A673 (cell line): Measurements from ENCODE around the gene PRSS48. TPM values are rescaled to one million over a fixed set of nuclear protein-coding genes. Genes with fewer than 3 reads are reported as not detected.

Experiments used
- BruUV-seq: library from RNA; stranded (reverse); fragments of 400-500 nt; replicated peaks from 2 replicates; lab custom pipeline; 2021; lab: Mats Ljungman, UMichigan
- CTCF ChIA-PET: fragments of 300-600 bp; sonication (Branson Sonifier 250); formaldehyde crosslinking; loops from one replicate; lab custom pipeline; 2022; ENCODE audit warnings: antibody characterized with exemption; lab: Charles Lee
- POLR2A ChIA-PET: fragments of 300-600 bp; sonication (Branson Sonifier 250); formaldehyde crosslinking; loops from one replicate; lab custom pipeline; 2022; ENCODE audit warnings: antibody characterized with exemption; ENCODE audit not compliant: low non-redundant PET; lab: Charles Lee
- DNase-seq: peaks from one replicate; pipeline ENCODE4 v3.0.0-alpha.2; 2015; ENCODE audit warnings: low spot score
- H3K27ac ChIP-seq: fragments of 200-600 bp; sonication (generic); 2 replicates; pipeline ENCODE4 v1.5.1; 2016; ENCODE audit warnings: mixed run types, low read depth, mild to moderate bottlenecking, mixed read lengths, antibody characterized with exemption, low read length; ENCODE audit not compliant: poor library complexity, severe bottlenecking
- H3K27me3 ChIP-seq: fragments of 200-600 bp; sonication (generic); replicated peaks from 2 replicates; pipeline ENCODE4 v1.6.1; 2017; ENCODE audit warnings: mixed run types, low read depth, mild to moderate bottlenecking, mixed read lengths, antibody characterized with exemption, low read length; ENCODE audit not compliant: insufficient read depth, poor library complexity
- H3K36me3 ChIP-seq: fragments of 200-600 bp; sonication (generic); 2 replicates; pipeline ENCODE4 v1.6.1; 2016; ENCODE audit warnings: mixed run types, mild to moderate bottlenecking, mixed read lengths, antibody characterized with exemption, low read length; ENCODE audit not compliant: insufficient read depth, poor library complexity, severe bottlenecking
- H3K4me1 ChIP-seq: fragments of 200-600 bp; sonication (generic); 2 replicates; pipeline ENCODE4 v1.6.1; 2017; ENCODE audit warnings: mixed run types, mild to moderate bottlenecking, mixed read lengths, antibody characterized with exemption, low read length; ENCODE audit not compliant: insufficient read depth, poor library complexity, severe bottlenecking
- H3K4me3 ChIP-seq: fragments of 200-600 bp; sonication (generic); 2 replicates; pipeline ENCODE4 v1.5.1; 2016; ENCODE audit warnings: low read depth, mixed run types, mild to moderate bottlenecking, mixed read lengths, low read length; ENCODE audit not compliant: poor library complexity, severe bottlenecking
- H3K9me3 ChIP-seq: fragments of 200-600 bp; sonication (generic); 2 replicates; pipeline ENCODE4 v1.6.1; 2016; ENCODE audit warnings: mixed run types, low read depth, mild to moderate bottlenecking, mixed read lengths, antibody characterized with exemption, low read length; ENCODE audit not compliant: poor library complexity, severe bottlenecking
- CTCF ChIP-seq: fragments of 300-800, 200-600 bp; sonication (generic); conservative IDR thresholded peaks from 2 replicates; pipeline ENCODE4 v1.5.1; 2017; ENCODE audit warnings: low read depth, mild to moderate bottlenecking, antibody characterized with exemption, low read length, moderate library complexity, mixed read lengths
- EZH2 ChIP-seq: fragments of 200-600 bp; sonication (generic); IDR thresholded peaks from 2 replicates; pipeline ENCODE4 v1.6.1; 2017; ENCODE audit warnings: borderline replicate concordance, low read depth, mild to moderate bottlenecking, mixed read lengths, antibody characterized with exemption, low read length; ENCODE audit not compliant: poor library complexity, severe bottlenecking
- intact Hi-C: fragments of 100-400 bp; cut with micrococcal nuclease; formaldehyde crosslinking; loops from one replicate; pipeline ENCODE4 v1.10.0; 2022; ENCODE audit not compliant: unreplicated experiment
- total RNA-seq: library from RNA; stranded (reverse); gene quantifications from 2 replicates; pipeline ENCODE4 v1.2.3, GENCODE V29; 2021

The PRSS48 gene
- total RNA-seq, 1 experiment from 2014 or later, result not detected

- CTCF ChIA-PET, result no interaction called here
Measured at GRCh38 chr4:151236036-151236435, 40.9 kb upstream of the PRSS48 start.

GRCh38 chr4:151238477-151238876 lies 38.5 kb upstream of the PRSS48 start:
- ChIA-PET CTCF (no interaction called here), POLR2A (no interaction called here)
- DNase-seq, result no peak

More at GRCh38 chr4:151236036-151236435, 40.9 kb upstream of the PRSS48 start:
- H3K27ac ChIP-seq, result no peak overlapping the region
- DNase-seq, result no peak
- H3K36me3 ChIP-seq, result no peaks in the 10 kb centered on the region
- intact Hi-C loops, result no loop called here
- no peaks in the 10 kb centered on the region for H3K4me1 ChIP-seq
- no peaks in the 10 kb centered on the region for H3K27me3 ChIP-seq
- POLR2A ChIA-PET, result no interaction called here
- H3K4me3 ChIP-seq, result no peak overlapping the region
- TF ChIP-seq CTCF (no peak), EZH2 (no peak)
- no TSS peak for BruUV-seq
- H3K9me3 ChIP-seq, result no peaks in the 10 kb centered on the region

GRCh38 chr4:151239608-151240007 lies 37.4 kb upstream of the PRSS48 start:
- intact Hi-C loops, result no loop called here
- Histone ChIP-seq H3K9me3 (no peaks in the 10 kb centered on the region), H3K27ac (no peak overlapping the region), H3K36me3 (no peaks in the 10 kb centered on the region), H3K4me3 (no peak overlapping the region), H3K27me3 (no peaks in the 10 kb centered on the region), H3K4me1 (no peaks in the 10 kb centered on the region)
- ChIA-PET POLR2A (interaction anchor here (0.7 kb wide), 1 partner anchor 760 kb away, joined by 4 read pairs; no protein-coding TSS in a partner anchor), CTCF (no interaction called here)
- DNase-seq, result no peak
- TF ChIP-seq EZH2 (no peak), CTCF (no peak)
- no TSS peak for BruUV-seq

More at GRCh38 chr4:151238477-151238876, 38.5 kb upstream of the PRSS48 start:
- no peaks in the 10 kb centered on the region for H3K4me1 ChIP-seq
- BruUV-seq, result no TSS peak
- no peaks in the 10 kb centered on the region for H3K9me3 ChIP-seq
- no peak overlapping the region for H3K27ac ChIP-seq
- intact Hi-C loops, result no loop called here
- TF ChIP-seq CTCF (no peak), EZH2 (no peak)
- no peaks in the 10 kb centered on the region for H3K36me3 ChIP-seq
- H3K4me3 ChIP-seq, result no peak overlapping the region
- no peaks in the 10 kb centered on the region for H3K27me3 ChIP-seq
